Right renal cortex interstitium (tissue), 3 donors: ENCODE data around the gene SRRM4. TPM values are rescaled to one million over a fixed set of nuclear protein-coding genes. Genes with fewer than 3 reads are reported as not detected.
"Not testable (repeated sequence)": the region's sequence is repeated elsewhere in the genome, so short reads cannot be mapped to it uniquely, and the experiment has no call there.

Experiments
- DNase-seq, 3 donors: peaks; one replicate each; pipeline ENCODE4 v3.0.0-alpha.2; 2013; ENCODE audit warnings: low read depth in 3 of 3, low spot score in 2 of 3
- polyA plus RNA-seq, 3 donors: library from polyadenylated mRNA; unstranded; fragments of 120-200 nt; gene quantifications; one replicate each; pipeline ENCODE4 v1.2.1, GENCODE V29; 2013; ENCODE audit not compliant: insufficient read length in 3 of 3

SRRM4 gene
- polyA plus RNA-seq, 3 donors: 0.01 to 0.03 TPM; not detected in 1

GRCh38 chr12:119068129-119068856, 87.0 kb downstream of the SRRM4 start:
- DNase-seq: no peak

DNA sequence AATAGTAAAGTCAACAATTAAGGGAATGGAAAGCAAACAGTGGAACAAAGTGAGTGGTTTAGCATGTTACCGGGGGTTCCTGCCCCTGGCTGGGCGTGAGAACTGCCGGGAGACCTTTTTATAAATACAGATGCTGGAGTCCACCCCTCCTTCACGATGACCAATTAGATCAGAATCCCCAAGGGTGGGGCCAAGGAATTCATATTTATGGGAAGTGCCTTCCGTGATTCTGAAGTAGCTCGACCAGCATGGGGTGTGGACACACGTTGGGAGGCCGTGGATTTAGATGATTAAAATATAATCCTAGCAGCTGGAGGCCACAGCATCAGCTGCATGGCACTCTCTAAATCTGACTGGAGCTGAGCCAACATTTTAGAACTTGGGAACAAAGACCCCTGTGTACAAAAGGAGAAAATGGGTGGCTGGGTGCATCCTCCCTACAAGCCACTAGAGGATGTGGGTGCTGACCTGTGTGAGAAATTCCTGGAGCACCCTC, 87.9 kb downstream of the SRRM4 start:
- no peak for DNase-seq

GRCh38 chr12:119071176-119071575, 89.8 kb downstream of the SRRM4 start:
- no peak for DNase-seq

DNA sequence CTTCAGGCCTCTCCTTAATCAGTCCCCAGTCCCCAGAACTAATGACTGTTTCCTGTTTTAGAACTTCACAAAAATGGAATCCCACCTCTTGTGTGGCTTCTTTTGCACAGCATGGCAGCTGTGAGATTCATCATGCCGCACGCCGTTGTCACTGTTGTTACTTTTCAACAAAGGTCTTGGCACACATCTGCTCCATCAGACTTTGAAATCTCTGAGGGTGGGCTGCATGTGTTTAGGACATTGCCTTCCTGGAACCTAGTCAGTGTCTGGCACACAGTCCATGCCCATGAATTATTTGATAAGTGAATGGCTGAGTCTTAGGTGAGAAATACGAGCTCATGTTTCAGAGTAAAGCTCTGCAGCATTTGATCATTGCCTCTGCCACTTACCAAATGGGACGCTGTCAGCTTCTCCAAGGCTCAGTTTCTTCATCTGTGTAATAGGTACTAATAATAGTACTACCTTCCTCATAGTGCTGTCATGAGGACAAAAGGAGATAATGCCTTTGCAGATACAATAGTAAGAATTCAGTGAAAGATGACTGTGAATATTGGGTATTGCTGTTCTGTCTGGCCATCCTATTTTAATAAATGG, 90.4 kb downstream of the SRRM4 start:
- DNase-seq: no peak

- DNase-seq: no peak
Measured at GRCh38 chr12:119072440-119072839, 91.1 kb downstream of the SRRM4 start.

DNA sequence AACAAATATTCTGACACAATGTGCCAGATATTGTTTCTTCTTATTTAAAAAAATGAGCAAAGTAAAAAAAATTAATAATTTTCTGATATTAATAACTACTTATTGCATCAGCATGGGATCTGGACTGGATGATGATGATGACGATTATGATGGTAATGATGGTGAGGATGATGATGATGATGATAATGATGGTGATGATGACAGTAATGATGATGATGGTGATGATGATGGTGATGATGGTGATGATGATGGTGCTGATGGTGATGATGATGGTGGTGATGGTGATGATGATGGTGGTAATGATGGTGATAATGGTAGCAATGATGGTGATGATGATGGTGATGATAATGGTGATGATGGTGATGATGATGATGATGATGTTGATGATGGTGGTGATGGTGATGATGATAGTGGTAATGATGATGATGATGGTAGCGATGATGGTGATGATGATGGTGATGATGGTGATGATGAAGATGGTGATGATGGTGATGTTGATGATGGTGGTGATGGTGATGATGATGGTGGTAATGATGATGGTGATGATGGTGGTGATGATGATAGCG, 94.0 kb downstream of the SRRM4 start:
- no peak for DNase-seq

- no peak for DNase-seq
Measured at GRCh38 chr12:119075918-119076317, 94.6 kb downstream of the SRRM4 start.

GRCh38 chr12:119079530-119079929, 98.2 kb downstream of the SRRM4 start:
- no peak for DNase-seq

DNA sequence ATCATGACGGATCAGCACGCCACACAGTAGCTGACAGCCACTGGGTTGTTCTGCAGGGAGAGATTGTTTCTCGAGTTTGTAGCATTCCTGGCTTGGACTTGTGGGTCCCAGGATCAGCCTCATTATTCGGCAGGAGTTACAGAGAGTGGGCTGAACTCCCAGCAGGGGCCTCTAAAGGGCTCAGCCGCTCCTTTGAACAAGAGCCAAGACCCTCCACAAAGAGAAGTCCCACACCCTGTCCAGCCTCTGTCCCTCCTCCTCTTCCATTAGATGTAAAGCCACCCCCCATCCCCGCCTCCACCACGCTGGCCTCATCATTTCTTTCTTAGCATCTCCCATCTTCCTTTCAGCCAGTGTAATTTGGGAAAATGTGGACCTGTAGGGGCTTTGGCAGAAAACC, 100.7 kb downstream of the SRRM4 start:
- DNase-seq: no peak

DNA sequence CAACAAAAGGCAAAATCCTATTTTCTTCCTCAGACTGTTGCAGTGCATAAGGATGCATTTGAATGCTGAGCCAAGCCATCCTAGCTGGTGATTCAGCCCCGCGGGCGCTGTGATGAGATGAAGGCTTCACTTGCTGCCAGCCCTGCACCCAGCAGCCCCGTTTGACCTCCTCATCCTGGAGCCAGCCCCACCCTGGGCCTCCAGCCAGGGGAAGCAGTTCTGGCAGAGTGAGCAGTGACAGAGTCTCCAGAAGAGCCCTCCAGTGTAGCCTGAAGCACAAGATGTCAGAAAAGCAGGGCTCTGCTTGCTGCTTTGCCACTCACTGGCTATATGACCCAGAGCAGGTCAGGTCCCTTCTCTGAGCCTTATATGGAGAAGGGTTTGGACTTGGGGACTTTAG, 101.2 kb downstream of the SRRM4 start:
- DNase-seq: no peak

DNA sequence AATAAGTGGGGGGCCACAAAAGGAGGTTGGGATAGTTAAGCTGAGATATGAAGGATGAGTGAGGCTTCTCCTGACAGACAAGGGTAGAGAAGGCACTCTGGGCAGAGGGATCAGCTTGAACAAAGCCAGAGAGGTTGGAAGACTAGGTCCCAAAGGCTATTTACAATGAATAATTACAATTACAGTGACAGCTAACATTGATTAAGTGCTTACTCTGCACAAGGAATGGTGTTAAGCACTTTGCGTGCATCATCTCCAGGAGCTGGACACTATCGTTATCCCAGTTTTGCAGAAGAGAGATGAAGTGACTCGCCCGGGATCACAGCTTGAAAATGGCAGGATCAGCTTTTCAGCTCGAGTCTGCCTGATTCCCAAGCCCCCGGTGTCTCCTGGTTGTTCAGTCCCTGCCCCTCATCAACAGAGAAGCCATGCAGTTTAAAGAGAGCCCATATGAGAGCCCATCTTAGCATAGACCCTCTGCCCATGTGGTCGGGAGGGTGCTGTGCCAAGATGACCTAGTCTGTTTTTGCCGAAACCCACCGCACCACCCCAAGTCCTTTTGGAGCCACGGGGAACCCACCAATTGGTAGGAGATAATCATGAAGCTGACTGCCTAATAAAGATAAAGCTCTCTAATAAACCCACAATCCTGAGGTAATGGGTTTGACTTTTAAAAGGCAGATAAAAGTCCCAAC, 107.5 kb downstream of the SRRM4 start:
- DNase-seq: no peak

DNA sequence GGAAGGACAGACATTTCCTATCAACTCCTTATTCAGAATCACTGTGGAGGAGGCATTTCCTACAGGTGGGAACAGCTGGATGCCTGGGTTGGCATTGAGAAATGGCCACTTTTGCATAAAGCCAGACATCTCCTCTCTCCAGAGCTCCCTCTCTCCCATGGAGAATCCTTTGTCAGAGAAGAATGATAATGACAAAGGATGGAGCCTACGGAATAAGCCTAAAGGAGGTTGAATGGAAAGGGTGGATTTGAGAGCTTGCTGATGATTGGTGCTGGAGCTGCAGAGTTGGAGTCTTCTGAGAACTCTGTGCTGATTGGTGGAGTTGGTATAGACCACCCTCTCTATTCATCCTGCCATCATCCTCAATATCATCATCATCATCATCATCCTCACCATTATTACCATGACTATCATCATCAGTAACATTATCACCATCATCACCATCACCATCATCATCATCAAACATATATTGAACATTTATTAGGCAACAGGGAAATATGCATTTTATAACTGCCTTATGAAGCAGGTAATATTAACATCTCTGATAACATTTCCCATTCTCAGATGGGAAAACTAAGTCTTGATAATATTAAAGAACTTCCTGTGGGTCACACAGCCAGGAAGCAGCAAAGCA, 108.2 kb downstream of the SRRM4 start:
- no peak for DNase-seq

GRCh38 chr12:119090276-119090675, 108.9 kb downstream of the SRRM4 start:
- no peak for DNase-seq

- DNase-seq: no peak
Measured at GRCh38 chr12:119090865-119091264, 109.5 kb downstream of the SRRM4 start.

- DNase-seq: no peak
Measured at GRCh38 chr12:119096429-119097202, 115.3 kb downstream of the SRRM4 start.

GRCh38 chr12:119100933-119101332, 119.6 kb downstream of the SRRM4 start:
- DNase-seq: no peak

DNA sequence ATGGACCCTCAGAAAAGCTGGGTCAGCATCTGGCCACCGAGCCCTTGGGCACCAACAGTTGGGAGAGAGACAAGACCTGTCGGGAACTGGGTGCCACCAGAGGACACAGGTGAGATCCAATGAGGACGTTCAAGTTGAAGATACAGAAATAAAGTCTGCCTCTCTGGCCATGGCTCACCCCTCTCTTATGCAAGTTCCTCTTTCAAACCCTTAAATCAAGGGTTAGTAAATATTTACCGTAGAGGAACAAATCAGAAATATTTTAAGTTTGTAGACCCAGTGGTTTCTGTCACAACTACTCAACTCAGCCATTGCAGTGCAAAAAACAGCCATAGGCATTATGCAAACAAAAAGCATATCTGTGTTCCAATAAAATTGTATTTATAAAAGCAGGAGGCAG, 120.9 kb downstream of the SRRM4 start:
- no peak for DNase-seq

GRCh38 chr12:119102714-119103113, 121.4 kb downstream of the SRRM4 start:
- no peak for DNase-seq

GRCh38 chr12:119104969-119105368, 123.6 kb downstream of the SRRM4 start:
- not testable (repeated sequence) for DNase-seq

GRCh38 chr12:119113496-119113986, 132.2 kb downstream of the SRRM4 start:
- DNase-seq: no peak
